H1 (cell line): Measurements from ENCODE around the gene OR10K1. TPM values are rescaled to one million over a fixed set of nuclear protein-coding genes. Genes with fewer than 3 reads are reported as not detected.

Experiments used
- BRCA1 ChIP-seq: IDR thresholded peaks from 2 replicates; pipeline ENCODE4 v1.6.1; 2012; ENCODE audit warnings: low read depth, low read length, improper control_type of control experiment
- FOSL1 ChIP-seq: IDR thresholded peaks from 2 replicates; pipeline ENCODE4 v1.6.1; 2011; ENCODE audit warnings: mild to moderate bottlenecking, low read depth, low read length, moderate library complexity; ENCODE audit not compliant: insufficient read depth
- NRF1 ChIP-seq: IDR thresholded peaks from 2 replicates; pipeline ENCODE4 v1.6.1; 2011; ENCODE audit warnings: mild to moderate bottlenecking, low read depth, low read length, improper control_type of control experiment
- POU5F1 ChIP-seq: IDR thresholded peaks from 2 replicates; pipeline ENCODE4 v1.6.1; 2011; ENCODE audit warnings: low read depth, mild to moderate bottlenecking, low read length, moderate library complexity
- RFX5 ChIP-seq: IDR thresholded peaks from 2 replicates; pipeline ENCODE4 v1.6.1; 2011; ENCODE audit warnings: low read depth, low read length, improper control_type of control experiment, borderline replicate concordance
- SIN3A ChIP-seq, 2 experiments: IDR thresholded peaks in 1 of 2; conservative IDR thresholded peaks in 1 of 2; 2 replicates each; pipeline ENCODE4 v1.6.1; 2011 to 2012; ENCODE audit warnings: low read length in 2 of 2, improper control_type of control experiment in 1 of 2, low read depth in 1 of 2, mild to moderate bottlenecking in 1 of 2
- polyA plus RNA-seq, 7 experiments: library from polyadenylated mRNA; depleted of rRNA in 3 of 7; stranded (reverse) in 5 of 7; unstranded in 2 of 7; fragments of >200 nt in 5 of 7; fragments of 200-250 nt in 2 of 7; gene quantifications; 1 replicate in 5 of 7; 2 replicates in 1 of 7; 4 replicates in 1 of 7; pipeline versions ENCODE4 v1.2.1 to v1.2.3, GENCODE V29; 2011 to 2013; ENCODE audit warnings: missing spikeins in 2 of 7, mixed read lengths in 2 of 7
- total RNA-seq: library from RNA; stranded (reverse); fragmentation: NEBNext Ultra II Directional; extraction: Animal tissue kit (Norgen Biotek cat#: 25700); gene quantifications from 2 replicates; pipeline ENCODE4 v1.2.1, GENCODE V29; 2021

OR10K1 gene
- total and polyA plus RNA-seq, 2 of the 8 experiments (the other 6 are each of a cell fraction or from before 2014, with no cell fraction given), result not detected

GRCh38 chr1:158417586-158417985 lies 44.0 kb upstream of the OR10K1 start (continued):
- no peak for TF ChIP-seq SIN3A (conservative IDR thresholded peaks at IDR 0.05 in 1 of 2, IDR thresholded peaks at IDR 0.05 in 1 of 2; ENCODE audit: low read depth in 1 of 2, low read length in 2 of 2)
- no peak for TF ChIP-seq FOSL1
- no peak for TF ChIP-seq POU5F1
- no peak for TF ChIP-seq BRCA1
- no peak for TF ChIP-seq NRF1
- no peak for TF ChIP-seq RFX5
